HS-27A (cell line): ENCODE measurements around the gene BBC3.
"Not testable (repeated sequence)": the region's sequence is repeated elsewhere in the genome, so short reads cannot be mapped to it uniquely, and the experiment has no call there.

Source experiments
- DNase-seq: peaks from one replicate; pipeline ENCODE4 v3.0.0-alpha.2; 2012; ENCODE audit warnings: low read depth, missing footprints

The BBC3 gene, protein sequence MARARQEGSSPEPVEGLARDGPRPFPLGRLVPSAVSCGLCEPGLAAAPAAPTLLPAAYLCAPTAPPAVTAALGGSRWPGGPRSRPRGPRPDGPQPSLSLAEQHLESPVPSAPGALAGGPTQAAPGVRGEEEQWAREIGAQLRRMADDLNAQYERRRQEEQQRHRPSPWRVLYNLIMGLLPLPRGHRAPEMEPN

DNA sequence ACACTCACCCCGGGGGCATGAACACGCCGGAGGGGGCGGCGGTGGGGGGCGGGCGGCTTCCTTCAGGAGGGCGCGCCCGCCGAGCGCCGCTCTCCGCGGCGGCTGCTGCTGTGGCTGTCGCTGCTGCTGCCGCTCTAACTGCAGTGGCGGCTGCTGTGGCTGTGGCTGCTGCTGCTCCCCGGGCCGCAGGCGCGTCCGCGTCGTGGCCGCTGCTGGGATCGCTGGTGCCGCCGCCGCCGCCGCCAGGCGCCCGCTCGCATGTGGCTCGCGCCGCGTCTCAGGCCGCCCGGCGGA lies at the start of gene BBC3:
Gene BBC3, minus strand, starts transcription at position 279 of the 294 bp plus-strand sequence. CDS start 2,768 bp downstream, outside the sequence.
- no peak for DNase-seq

DNA sequence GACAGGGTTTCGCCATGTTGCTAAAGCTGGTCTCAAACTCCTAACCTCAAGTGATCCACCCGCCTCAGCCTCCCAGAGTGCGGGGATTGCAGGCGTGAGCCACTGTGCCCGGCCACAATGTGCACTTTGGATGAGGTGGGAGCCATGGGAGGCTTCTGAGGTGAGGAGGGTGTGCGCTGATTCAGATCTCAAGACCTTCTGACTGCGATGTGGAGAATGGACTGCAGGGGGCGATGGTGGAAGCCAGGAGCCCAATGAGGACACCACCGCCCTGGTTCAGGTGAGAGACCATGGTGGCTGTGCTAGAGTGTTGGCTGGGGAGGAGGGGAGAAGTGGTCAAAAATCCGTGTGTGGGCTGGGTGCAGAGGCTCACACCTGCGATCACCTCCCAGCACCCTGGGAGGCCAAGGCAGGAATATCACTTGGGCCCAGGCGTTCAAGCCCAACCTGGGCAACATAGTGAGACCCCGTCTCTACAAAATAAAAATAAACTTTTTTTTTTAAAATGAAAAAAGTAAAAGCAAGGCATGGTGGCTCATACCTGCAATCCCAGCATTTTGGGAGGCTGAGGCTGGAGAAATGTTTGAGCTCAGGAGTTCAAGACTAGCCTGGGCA lies 49.3 kb upstream of the BBC3 start:
- DNase-seq, result no peak

DNA sequence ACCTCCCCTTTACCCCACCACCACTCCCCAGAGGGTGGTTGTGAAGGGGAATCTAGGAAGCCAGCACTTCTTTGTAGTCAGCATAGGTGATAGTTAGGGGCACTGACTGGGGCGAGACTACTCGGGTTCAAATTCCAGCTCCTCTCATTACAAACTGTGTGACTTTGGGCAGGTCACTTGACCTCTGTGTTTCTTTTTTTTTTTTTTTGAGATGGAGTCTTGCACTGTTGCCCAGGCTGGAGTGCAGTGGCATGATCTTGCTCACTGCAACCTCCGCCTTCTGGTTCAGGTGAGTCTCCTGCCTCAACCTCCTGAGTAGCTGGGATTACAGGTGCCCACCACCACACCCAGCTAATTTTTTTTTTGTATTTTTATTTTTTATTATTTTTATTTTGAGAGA lies 45.5 kb upstream of the BBC3 start:
- DNase-seq, result not testable (repeated sequence)

DNA sequence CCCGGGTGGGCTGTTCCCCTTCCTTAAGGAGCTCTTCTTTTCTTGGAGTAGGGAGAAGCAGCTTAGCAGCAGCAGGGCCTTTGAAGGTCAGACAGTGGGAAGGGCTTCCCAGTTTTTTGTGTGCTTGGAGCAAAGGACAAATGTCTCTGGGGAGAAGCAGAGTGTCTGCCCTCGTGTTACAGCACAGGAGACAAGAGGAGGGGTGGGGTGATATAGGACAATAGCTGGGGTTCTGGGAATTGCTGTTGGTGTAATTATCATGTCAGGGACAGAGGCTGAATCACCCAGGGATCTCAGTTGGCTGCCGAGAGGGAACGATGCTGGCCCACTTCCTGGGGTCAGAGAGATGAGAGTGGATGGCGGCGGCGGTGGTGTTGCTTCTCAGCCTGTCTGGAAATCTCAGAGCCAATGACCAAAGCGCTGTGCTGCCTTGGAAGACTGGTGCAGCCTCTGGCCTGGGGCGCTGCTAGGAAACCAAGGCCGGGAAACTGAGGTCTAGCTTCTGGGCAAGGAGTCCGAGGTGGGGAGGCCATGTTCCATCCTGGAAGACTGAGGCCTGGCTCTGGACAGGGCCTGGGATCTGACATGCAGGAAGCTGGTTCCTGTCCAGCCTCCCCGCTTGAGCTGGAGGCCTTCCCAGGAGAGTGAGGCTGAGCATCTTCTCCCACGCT lies 44.9 kb upstream of the BBC3 start:
- no peak for DNase-seq

DNA sequence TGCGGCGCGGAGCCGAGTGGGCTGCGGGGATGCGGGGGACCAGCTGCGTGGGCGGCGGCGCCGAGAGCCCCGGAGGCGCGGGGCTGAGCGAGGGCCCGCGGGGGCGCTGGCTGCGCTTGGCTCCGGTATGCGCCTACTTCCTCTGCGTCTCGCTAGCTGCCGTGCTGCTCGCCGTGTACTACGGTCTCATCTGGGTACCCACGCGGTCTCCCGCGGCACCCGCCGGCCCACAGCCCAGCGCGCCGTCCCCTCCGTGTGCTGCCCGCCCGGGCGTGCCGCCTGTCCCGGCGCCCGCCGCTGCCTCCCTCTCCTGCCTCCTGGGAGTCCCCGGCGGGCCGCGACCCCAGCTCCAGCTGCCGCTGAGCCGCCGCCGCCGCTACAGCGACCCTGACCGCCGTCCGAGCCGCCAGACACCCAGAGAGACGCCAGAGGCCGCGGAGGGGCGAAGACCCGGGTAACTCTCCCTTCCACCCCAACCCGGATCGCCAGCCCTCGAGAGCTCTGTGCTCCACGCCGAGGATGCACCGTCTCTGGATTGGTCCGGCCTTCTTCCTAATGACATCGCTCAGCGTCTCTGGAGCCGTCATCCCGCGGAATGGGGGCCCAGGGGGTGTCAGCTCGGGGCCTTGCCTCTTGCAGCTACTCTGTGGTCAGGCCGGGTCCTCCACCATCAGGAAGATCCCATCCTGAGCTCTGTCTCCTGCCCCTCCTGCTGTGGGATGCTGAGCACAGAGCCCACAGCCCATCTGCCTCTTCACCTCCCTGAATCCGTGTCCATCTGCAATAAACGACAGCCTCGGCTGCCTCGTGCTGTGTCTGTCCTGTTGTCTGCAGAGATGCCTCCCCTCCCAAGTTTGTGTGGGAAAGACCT lies 44.1 kb upstream of the BBC3 start:
- DNase-seq, result no peak

- DNase-seq, result peak; percentile 84
Measured at GRCh38 chr19:47274071-47274890, 43.3 kb upstream of the BBC3 start, which contains the start of gene INAFM1. Gene INAFM1, plus strand, starts transcription at chr19:47274885. Its CDS starts 35 bp downstream, at chr19:47274920.

GRCh38 chr19:47273313-47274070 lies 42.5 kb upstream of the BBC3 start:
- peak; percentile 77 for DNase-seq

- no peak for DNase-seq
Measured at GRCh38 chr19:47272448-47273312, 41.7 kb upstream of the BBC3 start.

- no peak for DNase-seq
Measured at GRCh38 chr19:47271949-47272348, 41.0 kb upstream of the BBC3 start.

DNA sequence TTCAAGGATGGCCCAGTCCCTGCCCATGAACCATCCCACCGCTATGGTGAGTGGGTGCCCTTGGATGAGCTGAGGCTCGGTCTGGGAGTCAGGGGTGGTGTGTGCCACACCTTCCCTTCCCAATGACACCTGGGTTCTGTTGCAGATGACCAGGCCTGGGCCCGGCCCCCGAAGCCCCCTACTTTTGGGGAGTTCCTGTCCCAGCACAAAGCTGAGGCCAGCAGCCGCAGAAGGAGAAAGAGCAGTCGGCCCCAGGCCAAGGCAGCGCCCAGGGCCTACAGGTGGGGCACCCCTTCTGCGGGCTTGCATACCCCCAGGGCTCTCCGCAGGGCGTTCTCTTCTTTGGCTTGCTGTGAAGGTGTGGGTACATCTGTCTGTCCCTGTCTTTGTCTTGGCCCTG lies 39.4 kb upstream of the BBC3 start:
- no peak for DNase-seq

DNA sequence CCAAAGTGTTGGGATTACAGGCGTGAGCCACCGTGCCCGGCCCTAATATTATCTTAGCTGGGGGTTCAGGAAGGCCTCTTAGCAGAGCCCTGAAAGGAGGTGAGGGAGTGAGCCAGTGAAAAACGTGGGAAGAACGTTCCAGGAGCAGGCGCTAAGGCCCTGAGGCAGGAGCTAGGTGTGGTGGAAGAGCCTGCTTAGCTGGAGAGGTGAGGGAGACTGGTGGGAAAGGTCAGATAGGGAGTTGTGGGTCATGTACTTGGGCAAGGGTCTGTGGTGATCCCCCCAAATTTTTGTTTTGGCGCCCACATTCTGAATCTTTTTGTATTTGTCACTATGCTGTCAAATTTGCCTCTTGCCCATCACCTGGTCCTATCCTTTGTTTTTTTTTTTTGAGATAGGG lies 38.6 kb upstream of the BBC3 start:
- no peak for DNase-seq

- DNase-seq, result no peak
Measured at GRCh38 chr19:47268028-47268427, 37.0 kb upstream of the BBC3 start.

GRCh38 chr19:47267350-47267759 lies 36.4 kb upstream of the BBC3 start:
- no peak for DNase-seq

GRCh38 chr19:47266401-47266941 lies 35.5 kb upstream of the BBC3 start:
- DNase-seq, result no peak

DNA sequence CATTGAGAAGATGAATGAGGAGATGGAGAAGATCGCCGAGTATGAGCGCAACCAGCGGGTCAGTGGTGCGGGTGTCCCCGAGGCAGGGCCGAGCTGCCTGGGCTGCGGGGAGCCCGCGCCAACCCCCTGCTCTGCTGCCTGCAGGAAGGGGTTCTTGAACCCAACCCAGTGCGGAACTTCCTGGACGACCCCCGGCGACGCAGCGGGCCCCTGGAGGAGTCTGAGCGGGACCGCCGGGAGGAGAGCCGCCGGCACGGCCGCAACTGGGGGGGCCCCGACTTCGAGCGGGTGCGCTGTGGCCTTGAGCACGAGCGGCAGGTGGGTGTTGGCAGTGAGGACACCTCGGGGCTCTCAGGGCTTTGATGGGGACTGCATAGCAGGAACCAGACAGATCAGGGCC lies 33.6 kb upstream of the BBC3 start:
- no peak for DNase-seq

DNA sequence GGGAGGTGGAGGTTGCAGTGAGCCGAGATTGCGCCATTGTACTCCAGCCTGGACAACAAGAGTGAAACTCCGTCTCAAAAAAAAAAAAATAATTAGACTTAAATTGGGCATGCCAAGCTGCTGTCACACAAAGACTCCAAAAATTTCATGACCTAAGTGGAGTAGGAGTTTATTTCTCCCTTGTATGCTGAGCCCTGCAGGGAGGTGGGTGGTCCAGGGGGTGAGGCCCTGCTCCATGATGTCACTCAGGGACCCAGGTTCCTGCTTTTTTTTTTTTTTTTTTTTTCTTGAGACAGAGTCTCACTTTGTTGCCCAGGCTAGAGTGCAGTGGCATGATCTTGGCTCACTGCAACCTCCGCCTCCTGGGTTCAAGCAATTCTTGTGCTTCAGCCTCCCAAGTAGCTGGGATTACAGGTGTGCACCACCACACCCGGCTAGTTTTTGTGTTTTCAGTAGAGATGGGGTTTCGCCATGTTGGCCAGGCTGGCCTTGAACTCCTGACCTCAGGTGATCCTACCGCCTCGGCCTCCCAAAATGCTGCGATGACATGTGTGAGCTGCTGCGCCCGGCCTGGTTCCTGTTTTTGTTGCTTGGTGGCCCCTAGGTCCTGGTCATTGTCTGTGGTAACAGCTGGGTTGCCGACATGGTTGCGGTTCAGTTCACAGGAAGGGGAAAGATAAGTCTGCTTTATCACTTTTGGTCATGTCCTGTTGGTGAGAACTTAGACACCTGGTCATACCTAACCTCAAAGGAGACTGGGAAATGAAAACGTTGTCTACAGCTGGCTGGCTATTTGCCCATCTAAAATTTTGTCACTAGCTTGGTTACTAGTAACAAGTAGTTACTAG lies 31.2 kb upstream of the BBC3 start:
- DNase-seq, result not testable (repeated sequence)

DNA sequence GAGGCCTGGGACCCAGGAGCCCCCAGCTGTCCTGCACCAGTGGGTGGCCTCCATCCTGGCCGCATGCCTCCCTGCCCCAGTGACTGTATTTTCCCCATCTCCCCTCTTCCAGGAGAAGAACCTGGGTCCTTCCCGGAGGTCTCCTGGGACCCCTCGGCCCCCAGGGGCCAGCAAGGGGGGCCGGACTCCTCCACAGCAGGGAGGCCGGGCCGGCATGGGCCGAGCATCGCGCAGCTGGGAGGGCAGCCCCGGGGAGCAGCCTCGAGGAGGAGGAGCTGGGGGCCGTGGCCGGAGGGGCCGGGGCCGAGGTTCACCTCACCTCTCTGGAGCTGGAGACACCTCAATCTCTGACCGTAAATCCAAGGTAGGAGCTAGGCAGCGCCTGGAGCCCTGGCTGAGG lies 29.5 kb upstream of the BBC3 start:
- DNase-seq, result no peak

DNA sequence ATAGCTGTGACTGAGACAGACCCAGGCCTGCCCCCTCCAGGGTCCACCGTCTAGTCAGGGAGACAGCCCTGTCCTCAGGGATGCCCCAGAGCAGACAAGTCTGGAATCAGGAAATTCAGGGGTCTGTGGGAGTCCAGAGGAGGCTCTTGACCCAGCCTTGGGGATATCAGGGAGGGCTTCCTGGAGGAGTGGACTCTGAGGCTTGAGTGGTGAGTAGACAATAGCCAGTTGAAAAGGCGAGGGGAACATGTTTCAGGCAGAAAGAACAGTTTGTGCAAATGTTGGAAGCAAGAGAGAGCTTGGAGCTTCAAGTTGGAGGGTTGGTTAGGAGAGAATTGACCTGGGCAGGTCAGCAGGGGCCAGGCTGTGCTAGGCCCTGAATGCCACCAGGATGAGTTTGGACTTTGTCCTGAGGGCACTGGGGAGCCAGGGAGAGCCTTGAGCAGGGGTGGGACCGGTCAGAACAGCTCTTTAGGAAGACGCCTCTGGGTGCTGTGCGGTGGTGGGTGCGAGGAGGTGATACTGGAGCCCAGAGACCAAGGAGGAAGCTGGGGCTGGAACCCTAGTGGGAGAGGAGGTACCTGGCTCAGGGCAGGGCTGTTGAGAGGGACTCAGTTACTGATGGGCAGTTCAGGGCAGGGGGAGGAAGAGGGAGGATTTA lies 28.0 kb upstream of the BBC3 start:
- no peak for DNase-seq
